ENCODE measurements around the gene GDPD4.

GRCh38 chr11:77200351-77201268 lies 100.9 kb downstream of the GDPD4 start:
- no peak for TF ChIP-seq CTCF (IDR thresholded peaks at IDR 0.05)
- TF ChIP-seq POLR2A (IDR thresholded peaks at IDR 0.05) = no peak

Measured in uterus (tissue), 2 donors.